ENCODE data around the gene LPP.

LPP gene

DNA sequence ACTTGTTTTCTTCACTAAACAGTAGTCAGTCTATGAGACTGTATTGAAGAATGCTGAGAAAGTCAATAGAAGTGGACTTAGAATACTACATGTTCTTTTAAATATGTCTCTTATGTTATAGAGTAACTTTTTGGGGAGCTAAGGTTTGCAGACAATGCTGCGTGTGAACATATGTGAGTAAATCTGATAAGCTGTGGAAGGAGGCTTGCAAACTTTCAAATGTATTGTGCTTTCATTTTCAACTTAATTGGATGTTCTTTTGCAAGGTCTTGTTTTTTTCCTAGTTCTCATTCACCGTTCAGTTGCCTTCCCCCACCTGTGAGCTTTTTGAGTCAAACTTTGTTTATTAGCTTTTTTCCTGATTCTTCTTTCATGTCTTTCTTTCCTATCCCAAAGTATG lies 176.2 kb downstream of the LPP start:
- DNase-seq (ENCODE audit: low read depth in 2 of 2): no peak

DNA sequence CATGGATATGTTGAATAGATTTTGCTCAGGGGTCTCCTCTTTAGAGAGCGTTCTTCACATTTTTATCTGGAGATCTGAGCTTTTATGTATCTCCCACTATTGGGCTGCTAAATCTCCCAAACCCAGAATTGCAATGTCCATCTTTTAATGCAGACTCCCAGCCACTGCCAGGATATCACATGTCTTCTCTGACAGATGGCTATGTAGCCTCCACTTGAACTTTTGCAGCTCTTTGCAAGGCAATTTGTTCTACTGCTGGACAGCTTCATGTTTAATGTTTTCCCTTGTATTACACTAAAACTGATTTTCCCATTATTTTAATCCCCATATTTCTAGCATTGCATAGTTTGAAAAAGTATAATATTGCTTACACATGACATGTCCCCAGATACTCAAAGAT lies 177.2 kb downstream of the LPP start:
- DNase-seq (ENCODE audit: low read depth in 2 of 2): no peak

DNA sequence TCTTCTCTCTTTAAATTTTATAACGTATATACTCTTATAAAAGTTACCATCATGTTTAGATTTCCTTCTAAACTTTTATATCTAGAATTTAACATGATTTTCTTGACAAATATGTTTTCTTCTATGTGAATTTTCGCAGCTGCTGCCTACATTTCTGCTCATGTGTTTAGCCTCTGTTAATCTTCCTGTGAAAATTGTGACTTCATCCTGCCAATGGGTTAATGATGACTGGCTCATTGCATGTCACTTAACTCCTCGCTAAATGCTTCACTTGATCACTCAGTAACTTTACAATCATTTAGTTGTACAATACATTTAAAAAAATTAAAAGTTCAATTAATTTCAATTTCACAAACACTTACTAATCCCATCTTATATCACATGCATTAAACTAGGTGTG lies 178.1 kb downstream of the LPP start:
- no peak for DNase-seq (ENCODE audit: low read depth in 2 of 2)

DNA sequence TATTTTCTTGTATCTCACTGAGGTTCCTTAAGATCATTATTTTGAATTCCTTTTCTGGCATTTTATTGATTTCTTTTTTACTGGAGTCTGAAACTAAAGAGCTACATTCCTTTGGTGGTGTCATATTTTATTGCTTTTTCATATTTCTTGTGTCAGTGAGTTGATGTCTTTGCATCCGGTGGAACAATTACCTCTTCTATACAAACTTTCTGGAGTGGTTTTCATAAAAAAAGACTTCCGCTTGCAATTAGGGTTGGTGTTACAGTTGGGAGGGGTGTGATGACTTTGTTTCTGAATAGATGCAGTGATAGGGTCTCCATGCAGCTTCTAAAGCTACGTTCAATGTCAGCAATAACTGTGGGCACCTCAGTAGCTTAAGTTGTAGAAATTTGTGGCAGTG lies 181.7 kb downstream of the LPP start:
- DNase-seq (ENCODE audit: low read depth in 2 of 2): no peak

DNA sequence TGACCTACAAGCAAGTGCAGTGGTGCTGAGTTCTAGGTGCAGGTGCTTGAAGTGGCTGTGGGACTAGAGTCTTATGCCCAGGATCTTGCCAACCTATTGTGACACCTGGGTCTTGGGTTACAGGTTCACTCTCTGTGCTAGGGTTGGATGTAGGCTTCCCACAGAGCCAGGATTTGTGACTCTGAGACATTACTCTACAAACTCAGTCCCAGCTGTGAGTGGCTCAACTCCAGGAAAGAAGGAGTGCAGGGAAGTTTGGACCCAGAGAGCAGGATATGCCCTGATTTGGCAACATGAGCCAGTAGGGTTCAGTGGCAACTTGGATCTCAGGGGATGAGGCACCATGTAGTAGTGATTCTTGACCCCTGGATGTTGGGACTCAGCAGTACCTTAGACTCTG lies 182.2 kb downstream of the LPP start:
- no peak for DNase-seq (ENCODE audit: low read depth in 2 of 2)

DNA sequence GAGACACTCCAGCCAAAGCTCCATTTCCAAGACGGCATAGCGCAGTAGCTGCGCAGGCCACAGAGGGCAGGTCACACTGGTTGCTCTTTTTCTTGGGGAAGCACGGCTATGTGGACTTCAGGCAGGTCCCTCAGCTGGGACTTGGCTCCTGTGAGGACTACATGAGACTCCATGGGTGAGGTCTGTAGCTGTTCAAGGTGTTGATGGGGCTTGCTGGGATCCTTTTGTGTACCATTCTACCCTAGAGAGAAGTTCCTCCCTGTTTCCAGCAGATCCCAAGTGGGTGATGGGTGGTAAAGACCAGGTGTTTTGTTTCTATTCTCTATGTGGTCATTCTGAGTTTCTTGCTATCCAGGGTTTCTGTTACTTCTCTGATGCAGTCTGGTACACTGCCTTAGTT lies 183.3 kb downstream of the LPP start:
- DNase-seq (ENCODE audit: low read depth in 2 of 2): no peak

DNA sequence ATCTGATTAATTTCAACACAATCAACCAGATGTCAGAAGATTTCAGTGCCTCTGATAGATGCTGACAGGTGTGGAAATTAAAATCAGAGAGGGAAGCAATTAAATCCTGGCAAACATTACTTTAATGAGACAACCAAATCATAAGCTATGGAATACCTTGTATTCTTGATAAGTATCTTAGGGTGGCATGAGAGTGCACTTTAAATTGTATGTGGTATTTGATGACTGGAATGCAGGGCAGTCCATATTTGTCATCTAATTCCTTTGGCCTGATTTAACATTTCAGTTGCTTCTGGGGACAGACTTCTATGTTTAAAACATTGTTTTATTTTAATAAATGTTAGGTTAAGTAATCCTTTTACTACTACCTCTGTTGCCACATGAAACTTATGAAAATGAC lies 184.1 kb downstream of the LPP start:
- DNase-seq (ENCODE audit: low read depth in 2 of 2): no peak

DNA sequence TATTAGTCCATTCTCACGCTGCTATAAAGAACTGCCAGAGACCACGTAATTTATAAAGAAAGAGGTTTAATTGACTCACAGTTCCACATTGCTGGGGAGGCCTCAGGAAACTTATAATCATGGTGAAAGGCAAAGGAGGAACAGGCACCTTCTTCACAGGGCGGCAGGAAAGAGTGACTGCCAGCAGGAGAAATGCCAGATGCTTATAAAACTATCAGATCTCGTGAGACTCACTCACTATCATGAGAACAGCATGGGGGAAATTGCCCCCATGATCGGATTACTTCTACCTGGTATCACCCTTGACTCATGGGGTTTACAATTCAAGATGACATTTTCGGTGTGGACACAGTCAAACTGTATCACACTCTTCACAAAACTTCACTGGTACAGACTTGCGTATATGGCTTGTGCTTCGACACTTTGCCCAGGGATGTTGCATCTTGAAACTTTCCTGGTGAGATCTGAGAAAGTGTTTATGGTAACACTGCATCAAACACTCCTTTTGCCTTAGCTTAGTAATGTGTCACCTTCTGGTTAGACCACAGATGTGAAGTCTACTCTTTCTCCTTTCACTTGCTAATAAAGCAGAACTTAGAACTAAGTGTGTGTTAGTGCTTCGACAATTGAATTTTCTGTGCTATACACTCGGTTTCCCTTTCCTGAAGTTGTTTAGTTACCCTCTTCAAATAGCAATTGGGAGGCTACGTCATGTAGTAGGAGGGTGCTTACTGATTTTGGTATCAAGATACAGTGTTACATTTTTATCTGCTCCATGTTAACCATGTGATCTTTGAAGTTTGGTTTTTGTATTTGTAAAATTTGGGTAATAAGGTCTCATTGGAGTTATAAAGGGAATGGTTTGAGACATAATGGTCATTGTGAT lies 185.7 kb downstream of the LPP start:
- DNase-seq (ENCODE audit: low read depth in 2 of 2): no peak

DNA sequence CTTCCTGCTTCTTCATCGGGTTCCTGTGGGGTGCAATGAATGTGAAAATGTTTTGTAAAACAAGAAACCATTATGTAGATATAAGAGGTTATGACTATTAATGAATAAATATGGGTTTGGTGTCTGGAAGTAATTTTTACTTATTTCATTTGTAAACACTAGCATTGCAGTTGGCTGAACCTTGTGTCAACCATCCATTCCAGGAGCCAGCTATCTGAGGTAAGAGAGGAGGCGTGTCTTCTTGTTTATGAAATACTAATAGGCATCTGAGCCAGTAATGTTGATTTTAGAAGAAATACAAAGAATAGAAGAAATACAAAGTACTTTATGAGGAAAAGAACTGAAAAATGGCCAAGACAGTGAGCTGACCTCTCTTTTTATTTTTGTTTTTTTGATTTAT lies 187.5 kb downstream of the LPP start:
- DNase-seq (ENCODE audit: low read depth in 2 of 2): no peak

DNA sequence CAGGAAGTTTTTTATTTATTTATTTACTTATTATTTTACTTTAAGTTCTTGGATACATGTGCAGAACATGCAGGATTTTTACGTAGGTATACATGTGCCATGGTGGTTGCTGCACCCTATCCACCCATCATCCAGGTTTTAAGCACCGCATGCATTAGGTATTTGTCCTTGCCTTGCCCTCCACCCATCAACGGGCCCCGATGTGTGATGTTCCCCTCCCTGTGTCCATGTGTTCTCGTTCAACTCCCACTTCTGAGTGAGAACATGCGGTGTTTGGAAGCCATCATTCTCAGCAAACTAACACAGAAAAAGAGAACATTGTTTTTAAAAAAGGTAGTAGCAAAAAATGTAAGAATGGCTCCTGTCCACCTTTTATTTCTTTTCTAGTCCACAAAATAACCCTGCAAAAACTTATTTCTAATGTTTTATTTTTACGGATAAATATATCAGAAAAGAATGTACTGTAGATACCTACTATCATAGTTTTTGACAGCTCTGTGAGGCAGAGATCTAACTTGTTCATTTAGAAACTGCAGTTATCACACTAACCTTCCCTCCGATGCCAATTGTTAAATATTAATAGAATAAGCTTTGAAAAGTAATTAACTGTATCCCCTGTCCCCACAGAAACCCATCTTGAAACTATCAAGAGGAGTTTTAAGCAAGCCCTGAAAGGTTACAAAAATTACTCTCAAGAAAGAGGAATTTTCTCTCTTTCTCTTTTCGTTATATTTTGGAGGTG lies 189.2 kb downstream of the LPP start:
- DNase-seq (ENCODE audit: low read depth in 2 of 2): no peak

DNA sequence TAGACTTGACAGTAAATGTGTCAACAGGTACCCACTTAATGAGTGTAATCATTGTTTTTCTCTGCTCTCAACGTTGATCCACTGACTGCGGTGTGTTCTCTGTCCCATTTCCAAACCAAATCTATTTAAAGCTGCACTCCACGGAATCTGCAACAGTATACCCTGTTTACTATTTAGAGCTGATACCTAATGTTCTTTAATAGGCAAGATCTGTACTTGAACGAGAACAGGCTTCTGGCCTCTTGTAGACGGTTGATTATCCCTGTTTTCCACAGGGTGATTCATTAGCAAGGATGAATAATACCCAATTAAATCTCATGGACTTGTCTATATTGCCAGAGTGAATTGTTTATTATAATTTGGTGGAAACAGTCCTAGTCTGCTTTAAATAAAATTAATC lies 189.9 kb downstream of the LPP start:
- DNase-seq (ENCODE audit: low read depth in 2 of 2): no peak

DNA sequence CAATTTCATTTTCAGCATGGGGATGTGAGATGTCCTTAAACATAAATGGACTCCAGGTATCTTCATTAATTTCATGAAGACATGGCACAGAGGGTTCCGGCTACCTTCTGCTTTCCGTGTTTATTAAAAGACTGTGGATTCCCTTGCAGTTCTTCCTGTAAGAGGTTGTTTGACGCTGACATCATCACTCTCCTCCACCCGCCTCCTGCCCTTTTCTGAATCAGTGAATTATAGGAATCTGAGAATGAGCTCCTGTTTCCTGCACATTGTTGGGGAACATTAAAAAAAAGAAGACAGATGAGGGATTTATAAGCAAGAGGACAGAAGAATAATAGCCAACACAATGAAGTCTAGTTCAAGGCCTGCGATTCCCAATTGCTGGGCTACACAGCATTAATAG lies 191.3 kb downstream of the LPP start:
- peak in 1 of 2 experiments; percentile 30 for DNase-seq (ENCODE audit: low read depth in 2 of 2)

DNA sequence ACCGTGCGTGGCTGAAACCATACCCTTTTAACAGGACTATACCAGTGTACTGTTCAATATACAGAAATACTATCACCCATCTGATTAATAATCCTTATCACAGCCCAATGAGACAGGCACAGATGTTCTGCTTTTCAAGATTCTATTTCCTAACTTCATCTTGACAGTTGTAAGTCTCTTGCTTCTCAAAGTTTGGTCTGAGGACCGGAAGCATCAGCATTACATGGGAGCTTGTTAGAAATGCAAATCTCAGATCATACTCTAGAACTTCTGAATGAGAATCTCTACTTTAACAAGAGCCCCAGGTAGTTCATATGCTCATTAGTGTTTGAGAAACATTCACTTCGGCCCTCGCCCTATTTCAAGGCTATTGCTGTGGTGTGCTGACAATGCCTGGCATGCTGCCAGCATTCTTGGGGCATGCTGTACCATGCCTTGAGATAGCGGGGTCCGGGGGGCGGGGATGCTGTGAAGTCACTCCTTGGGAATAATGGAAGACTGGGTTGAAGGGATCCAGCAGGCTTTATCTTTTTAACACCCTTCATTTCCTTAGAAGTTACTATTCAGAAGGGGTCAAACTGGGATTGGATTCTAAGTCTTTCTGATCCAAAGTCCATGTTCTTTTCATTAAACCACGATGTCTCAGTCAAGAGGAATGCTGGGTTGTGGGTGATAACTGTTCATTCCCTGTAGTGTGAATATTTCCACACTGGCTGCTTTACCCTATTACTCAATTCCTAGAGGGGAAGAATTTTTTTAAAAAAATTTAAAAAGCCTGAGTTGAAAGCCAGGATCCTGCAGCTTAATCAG lies 194.7 kb downstream of the LPP start:
- DNase-seq (ENCODE audit: low read depth in 2 of 2): peak; percentile 97 to 98

DNA sequence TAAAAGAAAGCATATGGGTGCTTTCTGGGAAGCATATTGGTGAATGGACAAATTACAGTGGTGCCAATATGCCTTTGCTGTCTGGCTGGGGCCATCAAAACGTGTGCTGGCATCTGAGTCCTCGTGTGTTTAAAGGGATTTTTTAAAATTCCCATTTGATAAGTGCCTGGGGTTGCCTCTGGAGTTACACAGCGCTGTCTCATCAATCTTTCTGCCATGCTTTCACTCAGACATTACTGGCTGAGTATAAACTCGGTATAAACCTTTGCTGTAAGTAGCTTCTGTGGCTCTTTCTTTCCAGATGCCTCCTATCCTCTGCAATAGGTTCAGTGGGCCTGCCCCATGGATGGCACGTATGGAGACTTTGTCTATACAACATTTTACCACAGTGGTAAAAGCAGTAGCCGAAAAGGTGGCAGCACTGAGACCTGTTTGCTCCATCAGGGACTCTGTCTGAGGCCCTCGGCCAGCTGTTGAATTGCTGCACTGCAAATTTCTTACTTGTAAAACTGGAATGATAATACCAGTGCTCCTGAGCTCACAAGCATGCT lies 195.5 kb downstream of the LPP start:
- DNase-seq (ENCODE audit: low read depth in 2 of 2): no peak

DNA sequence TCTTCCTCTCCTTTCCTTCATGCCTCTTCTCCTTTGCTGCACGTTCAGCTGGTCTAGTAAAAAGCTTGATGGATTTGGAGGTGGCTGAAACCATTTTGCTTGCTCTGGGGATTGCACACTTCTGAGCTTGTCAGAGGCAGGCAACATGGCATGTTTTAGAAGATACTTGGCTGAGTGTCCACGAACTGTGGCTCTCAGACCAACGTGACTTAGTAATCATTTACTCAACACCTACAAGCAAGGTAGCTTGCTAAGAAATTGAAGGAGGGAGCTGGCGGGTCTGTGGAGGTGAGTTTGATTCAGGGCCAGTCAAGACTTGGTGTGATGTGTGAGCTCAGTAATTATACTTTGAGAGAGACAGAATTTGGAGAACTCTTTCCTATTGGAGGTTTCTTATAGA lies 196.0 kb downstream of the LPP start:
- DNase-seq (ENCODE audit: low read depth in 2 of 2): no peak

DNA sequence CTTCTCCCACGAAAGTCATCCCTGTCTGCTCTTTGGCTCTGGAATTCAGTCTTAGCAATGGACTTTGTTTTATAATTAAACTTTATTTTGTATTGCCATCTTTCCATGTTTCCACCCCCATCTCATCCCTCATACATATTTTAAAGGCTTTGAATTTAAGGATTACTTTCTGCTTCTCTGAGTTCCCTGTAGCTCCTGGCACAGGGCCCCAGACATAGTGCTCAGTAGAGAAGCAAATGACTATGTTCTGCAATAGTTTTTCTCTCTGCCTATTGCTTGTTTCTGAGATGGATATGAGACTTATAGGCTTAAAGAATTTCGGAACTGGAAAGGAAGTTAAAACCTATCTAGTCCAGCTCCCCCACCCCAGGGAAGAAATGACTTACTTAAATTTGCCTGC lies 197.0 kb downstream of the LPP start:
- DNase-seq (ENCODE audit: low read depth in 2 of 2): no peak

DNA sequence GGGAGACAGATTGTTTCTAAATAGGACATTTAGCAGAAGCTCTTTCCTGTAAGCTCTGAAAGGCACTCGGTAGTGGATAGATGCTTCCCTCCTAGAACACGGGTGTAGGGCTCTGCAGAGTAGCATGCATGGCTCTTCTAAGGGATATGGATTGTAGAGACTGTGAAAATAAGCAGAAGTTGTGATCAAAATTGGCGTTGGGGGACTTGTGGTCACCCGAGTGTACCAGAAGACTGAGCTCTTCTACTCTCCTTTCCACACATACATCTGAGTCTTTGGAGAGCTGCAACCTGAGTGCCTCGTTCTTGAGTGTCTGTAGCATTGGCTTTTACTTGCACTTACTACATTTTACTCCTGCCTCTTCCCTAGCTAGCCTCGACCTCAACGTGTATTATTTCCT lies 197.7 kb downstream of the LPP start:
- no peak for DNase-seq (ENCODE audit: low read depth in 2 of 2)

DNA sequence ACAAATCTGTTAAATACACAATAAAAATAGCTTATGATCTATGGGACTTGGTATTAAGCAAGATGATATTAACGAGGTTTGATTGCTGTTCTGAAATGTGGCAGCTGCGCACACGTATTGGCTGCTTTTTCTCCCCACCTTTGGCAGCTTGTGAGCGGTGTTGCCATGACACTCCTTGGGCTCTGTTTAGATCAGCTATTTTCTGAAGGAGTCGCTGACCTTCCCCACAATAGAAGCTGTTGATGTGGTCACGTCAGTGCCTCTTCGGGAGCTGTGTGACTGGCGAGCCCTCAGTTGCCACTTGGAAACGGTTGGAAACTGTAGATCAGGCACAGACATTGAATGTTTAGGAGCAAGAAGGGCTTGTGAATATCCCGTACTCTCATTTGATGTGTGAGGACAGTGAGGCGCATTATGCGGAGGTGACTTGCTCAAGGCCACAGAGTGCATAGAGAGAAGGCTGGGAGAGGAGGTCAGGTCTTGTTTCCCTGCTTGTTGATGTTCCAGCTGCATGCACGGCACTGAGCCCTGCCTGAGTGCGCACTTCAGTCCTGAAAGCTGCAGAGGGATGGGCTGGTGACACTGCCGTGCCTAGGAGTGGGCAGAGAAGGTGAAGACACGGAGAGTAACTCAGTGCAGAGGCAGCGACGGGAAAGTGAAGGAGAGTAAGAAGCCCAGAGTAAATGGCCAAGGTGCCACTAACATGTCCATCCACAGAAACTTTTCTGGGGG lies 198.4 kb downstream of the LPP start:
- DNase-seq (ENCODE audit: low read depth in 2 of 2): no peak

DNA sequence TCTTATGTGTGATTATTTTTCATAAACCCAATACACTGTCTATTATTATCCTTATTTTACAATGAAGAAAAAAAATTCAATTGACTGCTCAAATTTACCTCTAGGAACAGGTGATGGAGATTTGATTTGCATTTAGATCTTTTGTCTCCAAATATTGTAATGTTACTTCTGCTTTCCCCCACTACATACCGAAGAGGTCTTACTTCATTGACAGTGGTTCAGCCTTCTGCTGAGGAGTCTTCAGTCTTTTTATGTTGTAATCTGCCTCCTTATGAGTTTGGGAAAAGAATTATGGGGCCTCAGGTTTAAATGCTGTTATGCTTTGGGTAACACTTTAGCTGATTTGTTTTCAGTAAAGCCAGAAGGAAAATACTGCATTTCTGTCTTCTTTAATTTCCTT lies 199.5 kb downstream of the LPP start:
- DNase-seq (ENCODE audit: low read depth in 2 of 2): no peak

DNA sequence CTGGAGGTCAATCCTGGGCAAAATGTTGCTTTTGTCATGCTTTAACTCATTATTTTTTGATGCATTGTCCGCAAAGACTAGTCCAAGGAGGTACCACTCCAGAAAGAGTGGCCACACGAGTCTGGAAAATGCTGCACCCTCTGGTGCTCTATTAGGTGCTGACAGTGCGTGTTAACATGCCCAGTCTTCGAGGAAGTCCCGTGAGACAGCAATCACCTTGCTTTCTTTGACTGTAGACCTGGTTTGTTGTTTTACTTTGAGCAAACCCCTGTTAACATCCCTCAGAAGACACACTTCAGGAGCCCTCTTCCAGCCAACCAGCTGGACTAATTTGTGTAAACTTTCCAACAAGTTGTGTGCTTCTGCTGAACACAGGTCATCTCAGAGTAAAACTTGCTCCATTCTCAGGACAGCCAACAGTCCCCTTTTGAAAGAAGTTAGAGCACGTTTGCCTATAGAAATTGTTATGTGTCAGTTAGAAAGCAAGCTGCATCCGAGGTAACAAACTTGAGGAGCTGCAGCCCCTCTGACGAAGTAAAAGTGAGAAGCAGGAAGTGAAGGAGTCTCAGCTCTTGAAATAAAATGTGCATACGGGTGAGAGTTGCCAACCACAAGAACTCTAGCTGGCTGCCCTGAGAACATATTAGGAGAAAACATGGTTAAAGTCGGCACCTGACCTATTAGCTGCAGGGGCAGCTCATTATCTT lies 205.0 kb downstream of the LPP start:
- no peak for DNase-seq (ENCODE audit: low read depth in 2 of 2)

DNA sequence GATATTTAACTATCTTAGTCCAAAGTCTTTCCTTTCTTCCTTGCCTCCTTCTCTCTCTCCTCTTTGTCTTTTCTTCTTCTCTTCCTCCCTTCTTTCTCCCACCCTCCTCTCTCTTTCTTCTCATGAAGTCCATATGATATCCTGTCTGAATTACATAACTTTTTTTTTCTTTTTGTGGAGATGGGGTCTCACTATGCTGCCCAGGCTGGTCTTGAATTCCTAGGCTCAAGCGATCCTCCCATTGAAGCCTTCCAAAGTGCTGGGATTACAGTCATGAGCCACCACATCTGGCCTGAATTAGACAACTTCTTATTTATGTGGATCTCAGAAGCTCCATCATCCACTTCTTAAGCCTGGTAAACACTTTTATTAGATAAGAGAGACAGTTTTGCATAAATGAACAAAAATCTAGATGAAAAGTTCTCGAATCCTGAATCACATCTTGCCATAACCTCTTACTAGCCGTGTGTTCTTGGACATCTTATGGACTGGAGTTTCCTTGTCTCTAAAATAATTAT lies 206.5 kb downstream of the LPP start:
- peak in 1 of 2 experiments; percentile 21 for DNase-seq (ENCODE audit: low read depth in 2 of 2)
